Measurements from ENCODE around the gene DLGAP4. TPM values are rescaled to one million over a fixed set of nuclear protein-coding genes. Genes with fewer than 3 reads are reported as not detected.

Gene DLGAP4
- total RNA-seq, 1 donor from 2014 or later, result 199 TPM

DNA sequence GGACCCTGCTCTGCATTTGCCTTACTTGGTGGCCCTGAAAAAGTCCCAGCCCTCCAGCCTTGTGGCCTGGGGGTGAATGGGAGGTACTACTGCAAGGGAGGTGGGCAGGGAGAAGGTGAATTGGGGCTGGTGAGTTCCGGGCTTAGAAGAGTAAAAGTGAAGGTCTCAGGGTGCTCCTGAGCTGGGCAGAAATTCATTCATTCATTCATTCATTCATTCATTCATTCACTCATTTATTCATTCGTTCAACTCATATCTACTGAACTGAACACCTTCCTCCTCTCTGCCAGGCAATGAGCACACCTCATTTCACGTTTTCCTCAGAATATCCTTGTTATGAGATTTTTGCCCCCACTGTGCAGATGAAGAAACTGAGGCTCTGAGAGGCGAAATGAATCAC, 6.7 kb upstream of the DLGAP4 start:
- peaks cover 2% of the 10 kb centered on the region for H3K9me3 Mint-ChIP-seq (ENCODE audit: unreplicated experiment)
- peaks cover 7% of the 10 kb centered on the region for H3K27me3 Mint-ChIP-seq (ENCODE audit: unreplicated experiment)
- no peaks in the 10 kb centered on the region for H3K36me3 Mint-ChIP-seq (ENCODE audit: unreplicated experiment)
- H3K4me1 Mint-ChIP-seq (ENCODE audit: low read depth, unreplicated experiment), result peaks cover 17% of the 10 kb centered on the region
- TF ChIP-seq, protein P1, sequence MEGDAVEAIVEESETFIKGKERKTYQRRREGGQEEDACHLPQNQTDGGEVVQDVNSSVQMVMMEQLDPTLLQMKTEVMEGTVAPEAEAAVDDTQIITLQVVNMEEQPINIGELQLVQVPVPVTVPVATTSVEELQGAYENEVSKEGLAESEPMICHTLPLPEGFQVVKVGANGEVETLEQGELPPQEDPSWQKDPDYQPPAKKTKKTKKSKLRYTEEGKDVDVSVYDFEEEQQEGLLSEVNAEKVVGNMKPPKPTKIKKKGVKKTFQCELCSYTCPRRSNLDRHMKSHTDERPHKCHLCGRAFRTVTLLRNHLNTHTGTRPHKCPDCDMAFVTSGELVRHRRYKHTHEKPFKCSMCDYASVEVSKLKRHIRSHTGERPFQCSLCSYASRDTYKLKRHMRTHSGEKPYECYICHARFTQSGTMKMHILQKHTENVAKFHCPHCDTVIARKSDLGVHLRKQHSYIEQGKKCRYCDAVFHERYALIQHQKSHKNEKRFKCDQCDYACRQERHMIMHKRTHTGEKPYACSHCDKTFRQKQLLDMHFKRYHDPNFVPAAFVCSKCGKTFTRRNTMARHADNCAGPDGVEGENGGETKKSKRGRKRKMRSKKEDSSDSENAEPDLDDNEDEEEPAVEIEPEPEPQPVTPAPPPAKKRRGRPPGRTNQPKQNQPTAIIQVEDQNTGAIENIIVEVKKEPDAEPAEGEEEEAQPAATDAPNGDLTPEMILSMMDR (IDR thresholded peaks at IDR 0.05; ENCODE audit: partially characterized antibody, unreplicated experiment), result no peak
- no peak overlapping the region for H3K4me3 Mint-ChIP-seq (ENCODE audit: unreplicated experiment)
- DNase-seq, result no peak
- peak overlapping the region; percentile 34 for H3K27ac Mint-ChIP-seq (ENCODE audit: unreplicated experiment)

DNA sequence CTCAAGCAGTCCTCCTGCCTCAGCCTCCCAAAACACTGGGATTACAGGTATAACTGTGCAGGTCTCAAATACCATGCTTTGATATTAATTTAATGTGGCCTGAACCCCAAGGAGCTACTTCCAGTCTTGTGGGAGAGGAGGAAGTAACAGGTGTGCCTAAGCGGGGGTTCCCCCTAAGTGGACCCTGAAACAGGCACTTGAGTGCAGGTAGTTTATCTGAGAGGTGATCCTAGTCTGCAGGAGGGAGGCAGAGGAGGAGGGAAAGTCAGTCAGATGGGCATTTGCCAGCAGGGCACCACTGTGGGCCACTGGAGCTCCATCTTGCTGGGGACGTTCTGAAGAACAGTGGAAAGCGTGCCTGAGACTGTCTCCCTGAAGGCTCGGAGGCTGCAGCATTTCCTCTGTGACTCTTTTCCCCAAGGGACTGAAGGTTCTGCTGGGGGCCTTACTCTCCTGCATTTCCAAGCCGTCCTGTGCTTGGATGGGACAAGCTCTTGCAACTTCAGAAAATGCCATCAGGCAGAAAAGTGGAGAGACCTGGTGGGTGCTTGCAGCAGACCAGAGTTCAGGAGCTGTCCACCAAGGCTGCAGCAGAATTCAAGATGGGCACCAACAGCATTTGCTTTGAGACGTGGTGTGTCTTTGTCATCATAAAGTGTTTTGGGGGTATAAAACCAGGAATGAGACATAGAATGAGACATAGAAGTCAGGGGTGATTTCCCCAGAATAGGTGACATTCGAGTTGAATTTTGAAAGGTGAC, 4.6 kb upstream of the DLGAP4 start:
- Mint-ChIP-seq H3K36me3 (ENCODE audit: unreplicated experiment) (no peaks in the 10 kb centered on the region), H3K4me1 (ENCODE audit: low read depth, unreplicated experiment) (peaks cover 17% of the 10 kb centered on the region), H3K27me3 (ENCODE audit: unreplicated experiment) (peaks cover 11% of the 10 kb centered on the region), H3K4me3 (ENCODE audit: unreplicated experiment) (no peak overlapping the region), H3K27ac (ENCODE audit: unreplicated experiment) (no peak overlapping the region), H3K9me3 (ENCODE audit: unreplicated experiment) (peaks cover 2% of the 10 kb centered on the region)
- DNase-seq, result no peak
- TF ChIP-seq, protein P1 (IDR thresholded peaks at IDR 0.05; ENCODE audit: partially characterized antibody, unreplicated experiment), result no peak

DNA sequence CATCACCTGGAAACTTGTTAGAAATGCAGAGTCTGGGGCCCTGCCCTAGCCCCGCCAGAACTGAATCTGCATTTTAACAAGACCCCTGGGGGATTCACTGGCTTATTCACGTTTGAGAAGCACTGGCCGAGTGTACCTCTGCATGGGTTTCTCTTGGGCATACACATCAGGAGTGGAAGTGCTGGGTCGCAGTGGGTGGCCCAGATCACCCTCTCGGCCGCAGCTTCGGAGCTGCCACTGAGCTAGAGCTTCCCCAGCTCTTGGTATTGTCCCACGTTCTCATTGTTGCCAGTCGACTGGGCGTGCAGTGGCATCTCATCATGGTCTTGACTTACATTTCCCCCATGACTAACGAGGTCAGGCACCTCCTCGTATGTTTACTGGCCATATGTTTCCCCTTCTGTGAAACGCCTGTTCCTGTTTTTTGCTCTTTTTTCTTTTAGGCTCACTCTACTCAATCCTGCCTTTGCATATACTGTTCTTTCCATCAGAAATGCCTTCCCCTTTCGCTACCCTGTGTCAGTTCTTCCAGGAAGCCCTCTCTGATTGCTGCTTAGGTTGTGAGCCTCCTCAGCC, 3.0 kb upstream of the DLGAP4 start:
- H3K27me3 Mint-ChIP-seq (ENCODE audit: unreplicated experiment), result peaks cover 16% of the 10 kb centered on the region
- no peak for DNase-seq

DNA sequence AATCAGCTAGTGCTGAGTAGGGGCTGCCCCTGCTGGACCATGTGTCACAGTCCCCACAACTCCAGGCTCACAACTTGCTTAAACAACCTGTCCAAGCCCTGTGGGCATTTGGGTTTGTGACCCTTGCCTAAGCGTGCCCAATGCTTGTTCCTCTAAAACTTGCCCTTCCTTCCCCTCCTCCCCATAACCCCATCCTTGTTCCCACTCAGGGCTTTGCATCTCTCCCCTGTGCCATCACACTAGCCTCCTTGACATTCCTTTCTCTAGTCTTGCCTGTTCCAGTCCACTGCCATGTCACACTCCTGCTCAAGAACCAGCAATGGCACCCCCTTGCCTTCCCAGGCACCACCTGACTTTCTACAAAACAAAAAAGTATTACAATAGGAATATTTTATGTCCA, 2.3 kb upstream of the DLGAP4 start:
- TF ChIP-seq, protein P1 (IDR thresholded peaks at IDR 0.05; ENCODE audit: partially characterized antibody, unreplicated experiment), result no peak
- H3K4me1 Mint-ChIP-seq (ENCODE audit: low read depth, unreplicated experiment), result peaks cover 17% of the 10 kb centered on the region
- H3K4me3 Mint-ChIP-seq (ENCODE audit: unreplicated experiment), result no peak overlapping the region
- H3K36me3 Mint-ChIP-seq (ENCODE audit: unreplicated experiment), result no peaks in the 10 kb centered on the region
- peaks cover 2% of the 10 kb centered on the region for H3K9me3 Mint-ChIP-seq (ENCODE audit: unreplicated experiment)
- DNase-seq, result no peak
- H3K27me3 Mint-ChIP-seq (ENCODE audit: unreplicated experiment), result peaks cover 20% of the 10 kb centered on the region
- no peak overlapping the region for H3K27ac Mint-ChIP-seq (ENCODE audit: unreplicated experiment)

More for the DNA sequence above, 3.0 kb upstream of the DLGAP4 start:
- Mint-ChIP-seq H3K4me3 (ENCODE audit: unreplicated experiment) (peak overlapping the region; percentile 59), H3K36me3 (ENCODE audit: unreplicated experiment) (no peaks in the 10 kb centered on the region), H3K9me3 (ENCODE audit: unreplicated experiment) (peaks cover 2% of the 10 kb centered on the region), H3K27ac (ENCODE audit: unreplicated experiment) (peak overlapping the region; percentile 2), H3K4me1 (ENCODE audit: low read depth, unreplicated experiment) (peaks cover 17% of the 10 kb centered on the region)
- TF ChIP-seq, protein P1 (IDR thresholded peaks at IDR 0.05; ENCODE audit: partially characterized antibody, unreplicated experiment), result no peak
